Left ventricle myocardium superior (tissue), 1 donor: ENCODE data around the gene QDPR. TPM values are rescaled to one million over a fixed set of nuclear protein-coding genes. Genes with fewer than 3 reads are reported as not detected.
A peak's percentile ranks its signal among the peaks of the same experiment; 100 is the strongest.
"Not testable (repeated sequence)": the region's sequence is repeated elsewhere in the genome, so short reads cannot be mapped to it uniquely, and the experiment has no call there.

Experiments
- ATAC-seq: fragments of 200-7000 bp; cut with Tn5 transposase; one replicate; pipeline ENCODE4 v1.9.1; 2020; ENCODE audit warnings: mild to moderate bottlenecking, moderate library complexity
- DNase-seq: peaks from one replicate; pipeline ENCODE4 v3.0.0-alpha.2; 2020
- intact Hi-C: fragments of 100-400 bp; cut with micrococcal nuclease; formaldehyde crosslinking; loops from one replicate; pipeline ENCODE4 v1.11.0; 2022
- total RNA-seq: library from RNA; stranded (reverse); fragmentation: NEBNext Ultra II Directional; extraction: Animal tissue kit (Norgen Biotek cat#: 25700); gene quantifications from one replicate; pipeline ENCODE4 v1.2.1, GENCODE V29; 2021
- donor health status: DM: no; HTN: yes; CAD: no; lungs with severe emphysema.

The QDPR gene
- total RNA-seq, 1 donor from 2014 or later, result 53.6 TPM

DNA sequence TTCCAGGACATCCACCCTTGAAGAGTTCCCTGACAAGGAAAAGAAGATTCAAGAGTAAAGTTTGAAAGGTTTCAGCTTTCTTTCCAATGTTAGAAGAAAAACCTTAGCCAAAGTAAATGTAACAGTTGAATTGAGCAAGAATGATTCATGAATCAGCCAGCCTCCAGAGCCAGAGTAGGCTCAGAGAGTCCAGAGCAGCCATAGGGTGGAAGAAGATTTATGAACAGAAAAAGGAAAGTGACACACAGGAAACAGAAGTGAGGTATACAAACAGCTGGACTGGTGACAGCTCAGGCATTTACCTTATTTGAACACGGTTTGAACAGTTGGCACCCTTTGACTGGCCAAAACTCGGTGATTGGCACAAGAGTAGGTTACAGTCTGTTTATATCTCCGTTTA is 63.2 kb downstream of the QDPR start:
- DNase-seq (no peak), ATAC-seq (peak; percentile 83)
- intact Hi-C loops, result no loop called here

DNA sequence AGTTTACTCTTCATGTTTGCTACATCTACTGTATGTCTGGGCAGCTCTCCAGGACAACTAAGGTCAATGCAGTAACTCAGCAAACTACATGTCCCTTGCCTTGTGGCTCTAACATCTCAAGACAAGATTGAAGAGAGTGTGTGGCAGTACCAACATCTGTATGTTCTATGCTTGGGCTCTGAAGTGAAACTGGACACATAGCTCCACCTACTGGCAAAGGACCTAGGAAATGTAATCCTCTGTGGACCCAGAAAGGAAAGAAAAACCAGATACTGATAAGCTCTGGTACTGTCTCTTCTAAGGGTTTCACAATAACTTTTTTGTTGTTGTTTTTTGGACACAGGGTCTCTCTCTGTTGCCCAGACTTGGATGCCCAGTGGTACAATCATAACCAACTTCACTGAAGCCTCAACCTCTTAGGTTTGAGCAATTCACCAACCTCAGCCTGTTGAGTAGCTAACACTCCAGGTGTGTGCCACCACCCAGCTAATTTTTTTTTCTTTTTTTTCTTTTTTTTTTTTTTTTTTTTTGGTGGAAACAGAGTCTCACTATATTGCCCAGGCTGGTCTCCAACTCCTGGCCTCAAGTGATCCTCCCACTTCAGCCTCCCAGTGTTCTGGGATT is 64.1 kb downstream of the QDPR start:
- peak; percentile 97 for ATAC-seq
- intact Hi-C loops, result no loop called here
- no peak for DNase-seq

DNA sequence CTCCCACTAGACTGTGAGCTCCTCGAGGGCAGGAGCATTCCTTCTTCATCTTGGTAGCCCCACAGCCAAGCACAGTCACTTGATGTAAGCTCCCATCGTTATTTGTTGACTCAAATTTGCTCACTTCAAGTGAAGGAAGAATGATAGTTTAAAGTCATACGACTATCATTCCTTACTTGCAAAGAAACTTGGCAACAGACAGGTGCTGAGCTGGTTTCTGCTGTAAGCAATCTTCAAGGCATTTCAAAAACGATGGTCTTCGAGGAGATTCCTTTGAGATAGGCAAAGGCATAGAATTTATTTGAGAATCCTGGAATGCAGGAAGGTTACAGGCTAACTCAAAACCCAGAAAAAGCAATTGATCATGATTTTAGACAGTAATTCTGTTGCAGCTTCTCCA is 64.8 kb downstream of the QDPR start:
- intact Hi-C loops, result no loop called here
- ATAC-seq, result no peak
- DNase-seq, result no peak

DNA sequence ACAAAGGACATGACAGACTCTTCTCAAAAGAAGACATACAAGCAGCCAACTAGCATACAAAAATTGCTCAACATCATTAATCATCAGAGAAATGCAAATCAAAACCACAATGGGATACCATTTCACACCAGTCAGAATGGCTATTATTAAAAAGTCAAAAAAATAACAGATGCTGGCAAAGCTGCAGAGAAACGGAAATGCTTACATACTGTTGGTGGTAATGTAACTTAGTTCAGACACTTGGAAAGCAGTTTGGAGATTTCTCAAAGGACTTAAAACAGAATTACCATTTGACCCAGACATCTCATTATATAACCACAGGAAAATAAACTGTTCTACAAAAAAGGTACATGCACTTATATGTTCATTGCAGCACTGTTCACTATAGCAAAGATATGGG is 69.4 kb downstream of the QDPR start:
- intact Hi-C loops, DNase-seq, ATAC-seq: not testable (repeated sequence)

DNA sequence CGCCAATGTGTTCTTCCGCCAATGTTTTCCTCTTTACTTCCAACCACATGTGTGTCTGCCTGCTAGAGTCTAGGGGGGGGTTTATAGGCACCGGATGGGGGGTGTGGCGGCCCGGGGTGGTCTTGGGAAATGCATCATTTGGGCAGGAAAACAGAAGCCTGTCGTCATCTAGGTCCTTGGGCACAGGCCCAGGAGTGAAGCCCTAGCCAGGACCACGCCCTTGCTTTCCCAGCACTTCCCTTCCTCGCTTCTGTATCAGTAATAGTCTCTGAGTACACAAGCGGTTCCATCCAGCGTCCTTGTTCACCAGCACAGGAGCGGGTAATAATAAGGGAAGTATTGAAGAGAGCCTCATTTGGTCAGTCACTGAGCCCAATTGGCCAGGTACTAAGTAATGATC is 74.5 kb downstream of the QDPR start:
- intact Hi-C loops, result no loop called here
- DNase-seq, result no peak

DNA sequence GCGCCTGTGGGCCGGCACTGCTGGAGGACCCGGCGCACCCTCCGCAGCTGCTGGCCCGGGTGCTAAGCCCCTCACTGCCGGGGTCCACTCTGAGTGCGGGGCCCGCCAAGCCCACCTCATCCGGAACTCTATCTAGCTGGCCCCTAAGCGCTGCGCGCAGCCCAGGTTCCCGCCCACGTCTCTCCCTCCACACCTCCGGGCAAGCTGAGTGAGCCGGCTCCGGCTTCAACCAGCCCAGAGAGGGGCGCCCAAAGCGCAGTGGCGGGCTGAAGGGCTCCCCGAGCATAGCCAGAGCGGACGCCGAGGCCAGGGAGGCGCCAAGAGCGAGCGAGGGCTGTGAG is 75.2 kb downstream of the QDPR start:
- intact Hi-C loops, result no loop called here
- no peak for ATAC-seq
- DNase-seq, result no peak

More for the DNA sequence above, 74.5 kb downstream of the QDPR start:
- ATAC-seq, result peak; percentile 33

Other genes starting within 250 kb of the QDPR start
- gene CLRN2, start 3.1 kb upstream of the QDPR start, total RNA-seq, result not detected
- gene LAP3, start 65.1 kb upstream of the QDPR start, total RNA-seq, result 55.6 TPM
- gene MED28, start 102.6 kb upstream of the QDPR start, total RNA-seq, result 23.4 TPM